Astrocyte of the spinal cord (primary cell): ENCODE results near the gene POR.

ENCODE experiments used
- DNase-seq: peaks from one replicate; pipeline ENCODE4 v3.0.0; 2011; ENCODE audit warnings: low read depth, low spot score
- H3K4me3 ChIP-seq: 2 replicates; pipeline ENCODE4 v1.5.1; 2011; ENCODE audit warnings: low read depth, mild to moderate bottlenecking, low read length, moderate library complexity
- in situ Hi-C: cut with HindIII; loops from 2 replicates; pipeline ENCODE4 v1.10.0; 2017; ENCODE audit warnings: low sequenced_read_pairs
- TF ChIP-seq, protein P1 (sequence below): IDR thresholded peaks from 2 replicates; pipeline ENCODE4 v1.5.1; 2012; ENCODE audit warnings: low read depth, mild to moderate bottlenecking, low read length, inconsistent platforms

The POR gene

DNA sequence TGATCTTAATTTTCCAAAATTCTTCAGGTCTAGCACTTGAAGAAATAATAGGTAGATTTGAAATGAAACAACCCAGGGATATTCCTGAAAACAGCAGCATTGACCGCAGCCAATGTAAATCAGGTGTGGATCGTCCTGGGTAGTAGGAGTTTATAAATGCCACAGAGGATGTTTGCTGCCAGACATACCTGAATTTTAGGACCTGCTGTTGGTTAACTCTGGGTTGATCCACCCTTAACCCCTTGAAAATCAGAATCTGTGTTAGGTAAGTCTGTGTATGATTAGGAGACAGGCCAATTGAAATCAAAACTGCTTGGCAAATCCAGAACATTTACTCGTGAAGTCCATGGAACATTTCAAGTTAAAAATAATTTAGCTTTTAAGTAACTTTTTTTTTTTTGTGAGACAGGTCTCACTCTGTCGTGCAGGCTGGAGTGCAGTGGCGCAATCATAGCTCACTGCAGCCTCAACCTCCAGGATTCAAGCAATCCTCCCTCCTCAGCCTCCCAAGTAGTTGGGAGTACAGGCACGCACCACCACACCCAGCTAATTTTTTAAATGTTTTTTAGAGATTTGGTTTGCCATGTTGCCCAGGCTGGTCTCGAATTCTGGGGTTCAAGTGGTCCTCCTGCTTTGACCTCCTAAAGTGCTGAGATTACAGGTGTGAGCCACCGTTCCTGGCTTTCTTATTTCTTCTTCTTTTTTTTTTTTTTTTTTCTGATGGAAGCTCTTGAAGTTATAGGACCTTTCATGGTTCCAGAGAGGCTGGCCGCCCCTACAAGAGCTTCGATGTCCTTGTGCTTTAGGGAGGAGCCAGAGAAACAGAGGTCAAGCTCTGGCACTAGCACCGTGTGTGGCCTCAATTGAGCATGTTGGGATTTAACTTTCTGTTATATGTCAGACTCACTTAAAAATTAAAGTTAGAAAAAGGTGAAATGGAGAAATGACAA, 2.0 kb downstream of the POR start:
- in situ Hi-C loops = no loop called here
- TF ChIP-seq, protein P1, sequence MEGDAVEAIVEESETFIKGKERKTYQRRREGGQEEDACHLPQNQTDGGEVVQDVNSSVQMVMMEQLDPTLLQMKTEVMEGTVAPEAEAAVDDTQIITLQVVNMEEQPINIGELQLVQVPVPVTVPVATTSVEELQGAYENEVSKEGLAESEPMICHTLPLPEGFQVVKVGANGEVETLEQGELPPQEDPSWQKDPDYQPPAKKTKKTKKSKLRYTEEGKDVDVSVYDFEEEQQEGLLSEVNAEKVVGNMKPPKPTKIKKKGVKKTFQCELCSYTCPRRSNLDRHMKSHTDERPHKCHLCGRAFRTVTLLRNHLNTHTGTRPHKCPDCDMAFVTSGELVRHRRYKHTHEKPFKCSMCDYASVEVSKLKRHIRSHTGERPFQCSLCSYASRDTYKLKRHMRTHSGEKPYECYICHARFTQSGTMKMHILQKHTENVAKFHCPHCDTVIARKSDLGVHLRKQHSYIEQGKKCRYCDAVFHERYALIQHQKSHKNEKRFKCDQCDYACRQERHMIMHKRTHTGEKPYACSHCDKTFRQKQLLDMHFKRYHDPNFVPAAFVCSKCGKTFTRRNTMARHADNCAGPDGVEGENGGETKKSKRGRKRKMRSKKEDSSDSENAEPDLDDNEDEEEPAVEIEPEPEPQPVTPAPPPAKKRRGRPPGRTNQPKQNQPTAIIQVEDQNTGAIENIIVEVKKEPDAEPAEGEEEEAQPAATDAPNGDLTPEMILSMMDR = no peak
- DNase-seq = no peak

DNA sequence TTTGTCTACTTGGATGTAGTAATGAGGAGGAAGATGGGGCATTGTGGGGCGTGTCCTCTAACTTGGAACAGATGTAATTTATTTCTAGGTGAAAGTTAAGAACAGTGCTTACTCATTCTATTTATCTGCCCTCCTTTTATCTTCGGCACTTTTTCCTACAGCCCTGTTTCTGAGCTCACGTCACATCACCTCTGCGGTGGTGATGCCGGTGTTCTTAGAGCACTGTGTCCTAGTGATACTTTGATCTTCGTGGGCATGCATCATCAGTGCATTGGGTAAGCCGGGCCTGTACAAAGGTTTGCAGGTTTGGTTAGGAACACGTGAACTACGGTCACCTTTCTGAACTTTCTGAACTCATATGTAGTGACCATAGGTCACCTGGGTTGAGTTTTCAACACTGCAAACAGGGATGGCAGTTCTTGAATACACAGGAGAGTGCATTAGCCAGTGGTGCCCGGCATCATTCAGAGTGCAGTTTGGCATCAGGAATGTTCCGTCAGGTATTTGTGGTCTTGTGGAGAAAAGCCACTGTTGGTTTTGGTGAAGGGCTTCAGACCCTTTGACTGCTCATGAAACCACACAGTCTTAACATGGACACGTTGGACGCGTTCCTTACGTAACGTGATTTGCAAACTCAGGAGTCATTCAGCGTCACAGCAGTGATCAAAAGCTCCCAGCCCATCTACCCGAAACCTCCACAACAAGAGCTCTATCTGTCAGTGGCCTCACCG, 5.6 kb downstream of the POR start:
- H3K4me3 ChIP-seq = no peak overlapping the region
- DNase-seq = no peak
- in situ Hi-C loops = no loop called here
- TF ChIP-seq, protein P1 = no peak

More for the DNA sequence above, 2.0 kb downstream of the POR start:
- H3K4me3 ChIP-seq = no peak overlapping the region

DNA sequence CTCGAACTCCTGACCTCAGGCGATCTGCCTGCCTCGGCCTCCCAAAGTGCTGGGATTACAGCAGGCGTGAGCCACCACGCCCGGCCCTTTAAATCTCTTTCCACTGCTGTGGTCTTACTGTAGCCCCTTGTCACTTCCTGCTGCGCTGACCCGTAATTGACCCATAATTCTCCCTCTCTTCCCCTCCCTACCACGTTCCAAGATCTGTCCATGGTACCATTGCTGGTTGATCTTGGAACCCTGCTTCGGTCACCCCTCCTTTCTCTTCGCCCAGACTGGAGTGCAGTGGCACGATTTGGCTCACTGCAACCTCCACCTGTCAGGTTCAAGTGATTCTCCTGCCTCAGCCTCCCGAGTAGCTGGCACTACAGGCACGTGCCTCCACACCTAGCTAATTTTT, 6.5 kb downstream of the POR start:
- H3K4me3 ChIP-seq = no peak overlapping the region
- DNase-seq = no peak
- in situ Hi-C loops = no loop called here
- TF ChIP-seq, protein P1 = no peak

DNA sequence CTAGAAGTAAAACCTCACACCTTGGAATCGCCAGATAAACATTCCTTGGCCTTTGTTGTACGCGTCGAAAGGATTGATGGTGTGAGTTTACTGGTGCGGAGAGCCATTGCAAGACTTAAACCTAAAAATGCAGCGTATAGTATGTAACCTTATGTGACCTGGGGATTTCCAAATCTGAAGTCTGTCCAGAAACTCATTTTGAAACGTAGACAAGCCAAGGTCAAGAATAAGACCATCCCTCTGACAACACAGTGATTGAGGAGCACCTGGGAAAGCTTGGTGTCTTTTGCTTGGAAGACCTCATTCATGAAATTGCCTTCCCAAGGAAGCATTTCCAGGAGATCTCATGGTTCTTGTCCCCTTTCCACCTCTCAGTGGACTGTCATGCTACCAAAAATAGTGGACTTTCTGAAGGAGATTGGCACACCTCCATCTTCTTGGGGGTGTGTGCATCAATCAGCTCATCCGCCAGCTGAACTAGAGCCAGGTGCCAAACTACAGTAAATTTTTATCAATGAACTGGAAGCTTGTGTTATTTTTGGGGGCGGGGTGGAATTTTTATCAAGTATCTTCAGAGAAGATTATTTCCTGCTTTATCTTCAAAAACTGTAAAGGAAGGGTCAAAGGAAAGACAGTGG, 8.1 kb downstream of the POR start:
- H3K4me3 ChIP-seq = no peak overlapping the region
- TF ChIP-seq, protein P1 = no peak
- DNase-seq = no peak
- in situ Hi-C loops = no loop called here

DNA sequence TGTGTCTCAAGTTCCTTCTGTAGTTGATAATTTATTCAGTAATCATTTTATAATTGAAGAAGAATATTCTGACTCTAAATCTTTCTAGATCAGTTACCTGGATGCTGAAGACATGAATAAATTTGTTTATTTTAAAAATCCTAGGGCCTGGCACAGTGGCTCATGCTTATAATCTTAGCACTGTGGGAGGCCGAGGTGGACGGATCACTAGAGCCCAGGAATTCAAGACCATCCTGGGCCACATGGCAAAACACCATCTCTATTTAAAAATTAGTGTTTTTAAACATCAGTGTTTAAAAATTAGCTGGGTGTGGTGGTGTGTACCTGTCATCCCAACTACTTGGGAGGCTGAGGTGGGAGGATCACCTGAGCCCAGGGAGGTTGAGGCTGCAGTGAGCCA, 9.3 kb downstream of the POR start:
- DNase-seq = no peak
- no peak overlapping the region for H3K4me3 ChIP-seq
- in situ Hi-C loops = no loop called here
- TF ChIP-seq, protein P1 = no peak

DNA sequence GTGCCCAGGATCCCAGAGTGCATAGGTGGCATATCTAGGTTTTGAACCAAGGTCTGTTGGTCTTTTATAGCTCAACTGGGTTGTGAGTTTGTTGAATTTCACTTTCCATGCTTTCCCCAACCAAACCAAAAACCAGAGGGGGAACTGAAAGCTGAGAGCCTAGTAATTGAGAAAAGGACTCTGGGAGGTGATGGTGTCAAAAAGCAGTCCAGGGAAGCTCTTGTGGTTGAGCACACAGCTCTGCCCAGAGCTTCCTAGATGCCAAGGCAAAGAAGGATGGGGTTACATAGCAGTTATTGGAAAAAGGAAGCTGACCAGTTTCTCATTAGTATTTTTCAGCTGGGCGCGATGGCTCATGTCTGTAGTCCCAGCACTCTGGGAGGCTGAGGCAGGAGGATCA, 9.9 kb downstream of the POR start:
- TF ChIP-seq, protein P1 = no peak
- in situ Hi-C loops = no loop called here
- no peak overlapping the region for H3K4me3 ChIP-seq
- no peak for DNase-seq
